Measurements from ENCODE around the gene PKIG.

DNA sequence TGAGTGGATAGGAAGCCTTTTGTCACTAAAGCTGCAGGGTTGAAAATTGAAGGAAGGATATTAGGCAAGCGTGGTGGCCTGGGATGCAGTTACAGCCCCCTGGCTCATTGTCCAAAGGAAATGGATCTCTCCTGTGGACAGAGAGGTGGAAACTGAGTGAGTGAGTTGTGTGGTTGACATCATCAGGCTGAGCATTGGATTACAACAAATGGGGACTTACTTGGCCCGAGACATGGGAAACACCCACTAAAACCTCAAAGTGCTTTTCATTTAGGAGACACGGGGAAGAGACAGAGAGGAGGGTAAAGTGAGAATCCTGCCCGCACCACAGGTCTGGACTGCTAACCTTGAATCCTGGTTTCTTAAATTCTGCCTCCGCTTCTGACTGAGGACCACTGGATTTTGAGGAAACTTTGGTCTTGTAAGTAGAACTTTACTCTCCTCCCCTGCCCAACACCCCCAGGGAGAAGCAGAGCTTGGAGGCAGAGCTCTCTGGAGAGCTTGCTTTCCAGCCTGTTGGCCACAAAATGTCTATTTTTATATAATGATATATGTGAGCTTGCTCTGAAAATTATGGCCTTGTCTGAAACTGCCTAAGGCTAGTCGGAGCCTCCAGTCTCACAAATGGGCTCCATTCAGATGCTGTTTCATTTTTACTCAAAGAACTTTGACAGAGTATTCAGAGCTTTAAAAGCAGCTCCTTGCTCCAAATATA is at the start of gene PKIG:
- no peak for TF ChIP-seq CTCF (IDR thresholded peaks at IDR 0.05)
- TF ChIP-seq POLR2A (IDR thresholded peaks at IDR 0.05) = no peak
